Activated CD8-positive, alpha-beta T cell treated with anti-CD3 and anti-CD28 coated beads for 36 hours (primary cell): ENCODE measurements around the gene IL2RA. TPM values are rescaled to one million over a fixed set of nuclear protein-coding genes. Genes with fewer than 3 reads are reported as not detected.

ENCODE experiments used
- ATAC-seq: fragments of 200-7000 bp; cut with Tn5 transposase; one replicate; pipeline ENCODE4 v1.10.0; 2021; ENCODE audit warnings: mild to moderate bottlenecking, moderate library complexity
- CTCF ChIA-PET: fragments of 350-600 bp; sonication (Branson Sonifier 250); formaldehyde crosslinking; loops from one replicate; lab custom pipeline; 2021; ENCODE audit warnings: antibody characterized with exemption; lab: Charles Lee
- POLR2A ChIA-PET: fragments of 350-600 bp; sonication (Branson Sonifier 250); formaldehyde crosslinking; loops from one replicate; lab custom pipeline; 2021; ENCODE audit warnings: antibody characterized with exemption; lab: Charles Lee
- DNase-seq: peaks from one replicate; pipeline ENCODE4 v3.0.0-alpha.2; 2020
- H3K27ac Mint-ChIP-seq: one replicate; pipeline ENCODE4 v1.8.0; 2021; ENCODE audit warnings: mild to moderate bottlenecking, mixed read lengths
- H3K27me3 Mint-ChIP-seq: one replicate; pipeline ENCODE4 v1.8.0; 2021; ENCODE audit warnings: mixed read lengths
- H3K36me3 Mint-ChIP-seq: one replicate; pipeline ENCODE4 v1.8.0; 2021; ENCODE audit warnings: low read depth, mixed read lengths
- H3K4me1 Mint-ChIP-seq: one replicate; pipeline ENCODE4 v1.8.0; 2021; ENCODE audit warnings: low read depth, mixed read lengths
- H3K4me3 Mint-ChIP-seq: one replicate; pipeline ENCODE4 v1.8.0; 2021; ENCODE audit warnings: mild to moderate bottlenecking, moderate library complexity, mixed read lengths
- H3K9me3 Mint-ChIP-seq: one replicate; pipeline ENCODE4 v1.8.0; 2021; ENCODE audit warnings: mixed read lengths
- intact Hi-C: fragments of 100-400 bp; cut with micrococcal nuclease; formaldehyde crosslinking; loops from one replicate; pipeline ENCODE4 v1.10.0; 2022
- total RNA-seq, 2 experiments: library from RNA; stranded (reverse); gene quantifications; one replicate each; pipeline ENCODE4 v1.2.3, GENCODE V29; 2021
- TF ChIP-seq, protein P1 (sequence below): fragments of 200-600 bp; IDR thresholded peaks from one replicate; pipeline ENCODE4 v1.8.0; 2022; ENCODE audit warnings: antibody characterized with exemption, mild to moderate bottlenecking

Gene IL2RA
- total RNA-seq, 2 experiments from 2014 or later, result 868 to 874 TPM

DNA sequence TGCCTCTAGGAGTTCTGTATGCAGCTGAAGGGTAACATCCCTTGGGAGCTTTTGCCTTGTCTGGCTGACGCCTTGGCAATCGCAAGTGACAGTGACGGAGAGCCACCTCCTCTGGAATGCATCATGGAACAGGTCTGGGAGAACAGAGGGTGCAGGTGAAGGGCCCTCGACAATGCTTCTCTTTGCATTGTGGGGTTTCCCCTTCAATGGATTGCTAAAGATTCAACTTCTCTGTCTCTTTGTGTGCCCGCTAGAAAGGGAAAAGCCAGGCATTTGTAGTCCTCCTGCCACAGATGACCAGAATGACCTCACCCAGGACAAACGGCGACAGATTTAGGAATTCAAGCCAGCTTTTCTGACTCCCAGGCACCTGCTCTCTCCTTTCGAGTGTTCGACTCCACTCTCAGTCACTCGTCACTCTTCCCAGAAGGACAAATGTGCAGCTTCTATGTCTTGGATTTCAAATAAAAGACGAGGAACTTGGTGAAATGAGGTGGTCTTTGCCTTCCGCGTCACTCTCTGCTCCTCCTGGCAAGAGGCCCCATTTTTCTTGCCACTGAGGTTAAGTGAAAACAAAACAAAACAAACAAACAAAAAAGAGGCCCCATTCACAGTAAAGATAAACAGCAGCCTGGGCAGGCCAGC is 26.1 kb downstream of the IL2RA start:
- peaks cover 93% of the 10 kb centered on the region for H3K36me3 Mint-ChIP-seq
- no peak for ATAC-seq
- no peak overlapping the region for H3K4me3 Mint-ChIP-seq
- POLR2A ChIA-PET, result interaction anchor here (0.7 to 3.5 kb wide), 4 partner anchors 9 to 67 kb away, joined by 3 to 17 read pairs (median 4); no protein-coding TSS in a partner anchor
- H3K4me1 Mint-ChIP-seq, result peaks cover 80% of the 10 kb centered on the region
- TF ChIP-seq, protein P1, sequence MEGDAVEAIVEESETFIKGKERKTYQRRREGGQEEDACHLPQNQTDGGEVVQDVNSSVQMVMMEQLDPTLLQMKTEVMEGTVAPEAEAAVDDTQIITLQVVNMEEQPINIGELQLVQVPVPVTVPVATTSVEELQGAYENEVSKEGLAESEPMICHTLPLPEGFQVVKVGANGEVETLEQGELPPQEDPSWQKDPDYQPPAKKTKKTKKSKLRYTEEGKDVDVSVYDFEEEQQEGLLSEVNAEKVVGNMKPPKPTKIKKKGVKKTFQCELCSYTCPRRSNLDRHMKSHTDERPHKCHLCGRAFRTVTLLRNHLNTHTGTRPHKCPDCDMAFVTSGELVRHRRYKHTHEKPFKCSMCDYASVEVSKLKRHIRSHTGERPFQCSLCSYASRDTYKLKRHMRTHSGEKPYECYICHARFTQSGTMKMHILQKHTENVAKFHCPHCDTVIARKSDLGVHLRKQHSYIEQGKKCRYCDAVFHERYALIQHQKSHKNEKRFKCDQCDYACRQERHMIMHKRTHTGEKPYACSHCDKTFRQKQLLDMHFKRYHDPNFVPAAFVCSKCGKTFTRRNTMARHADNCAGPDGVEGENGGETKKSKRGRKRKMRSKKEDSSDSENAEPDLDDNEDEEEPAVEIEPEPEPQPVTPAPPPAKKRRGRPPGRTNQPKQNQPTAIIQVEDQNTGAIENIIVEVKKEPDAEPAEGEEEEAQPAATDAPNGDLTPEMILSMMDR, result no peak
- H3K27ac Mint-ChIP-seq, result peak overlapping the region; percentile 75
- CTCF ChIA-PET, result interaction anchor here (1.1 to 2.2 kb wide), 2 partner anchors 14 to 51 kb away, joined by 4 to 7 read pairs; no protein-coding TSS in a partner anchor
- intact Hi-C loops, result no loop called here
- peak; percentile 7 for DNase-seq
- no peaks in the 10 kb centered on the region for H3K27me3 Mint-ChIP-seq
- no peaks in the 10 kb centered on the region for H3K9me3 Mint-ChIP-seq

DNA sequence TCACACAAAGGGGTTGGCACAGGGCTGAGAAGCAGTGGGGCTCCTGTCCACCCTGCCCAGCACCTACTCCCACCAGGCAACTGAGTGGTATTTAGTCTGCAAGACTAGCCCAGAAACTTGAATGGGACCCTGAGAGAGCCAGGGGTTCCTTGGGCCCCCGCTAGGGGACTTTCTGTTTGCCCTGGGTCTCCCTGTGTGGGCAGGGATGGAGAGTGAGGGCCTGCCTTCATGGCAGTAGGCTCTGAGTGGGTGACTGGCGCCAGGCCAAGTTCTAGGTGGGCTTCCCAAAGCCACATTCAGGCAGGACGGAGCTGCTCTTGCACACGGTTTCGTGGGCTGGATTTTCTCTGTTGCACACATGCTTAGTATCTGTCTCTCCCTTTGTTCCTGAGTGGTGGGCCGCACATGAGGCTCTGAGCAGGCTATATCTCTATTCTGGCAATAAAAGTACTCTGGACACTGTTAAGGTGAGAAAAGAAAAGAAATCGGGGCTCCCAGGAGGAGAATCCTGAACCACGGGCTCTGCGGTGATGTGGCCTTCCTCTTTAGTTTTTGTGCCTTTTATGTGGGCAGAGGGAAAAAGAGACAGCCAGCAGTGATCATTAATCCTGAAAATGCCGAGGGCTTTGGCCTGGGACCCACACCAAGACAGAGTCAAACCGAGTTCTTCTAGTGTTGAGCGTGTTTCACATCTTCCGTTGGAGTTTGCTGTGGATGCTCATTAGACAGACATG is 26.9 kb downstream of the IL2RA start:
- no peak overlapping the region for H3K4me3 Mint-ChIP-seq

DNA sequence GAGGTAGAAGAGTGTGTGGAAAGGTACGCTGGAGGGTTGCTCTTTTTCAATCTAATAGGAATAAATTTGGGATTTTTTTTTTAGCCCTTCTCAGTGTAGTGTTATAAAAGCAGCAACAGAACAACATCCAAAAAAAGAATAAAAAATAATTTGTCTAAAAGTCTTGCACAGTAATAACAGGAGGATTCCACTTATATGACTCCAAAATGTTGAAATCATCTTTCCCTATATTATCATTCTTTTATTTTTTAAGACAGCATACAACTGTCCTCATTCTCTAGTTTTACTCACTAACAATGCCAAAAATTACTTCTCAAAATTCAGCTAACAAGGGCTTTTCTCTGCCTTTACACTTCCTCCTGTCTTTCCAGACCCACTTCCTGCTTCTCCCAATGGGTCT is 27.8 kb downstream of the IL2RA start:
- H3K36me3 Mint-ChIP-seq, result peaks cover 94% of the 10 kb centered on the region
- TF ChIP-seq, protein P1, result no peak
- intact Hi-C loops, result no loop called here
- POLR2A ChIA-PET, result interaction anchor here (1.2 to 3.5 kb wide), 2 partner anchors 10 to 19 kb away, joined by 4 to 17 read pairs; no protein-coding TSS in a partner anchor
- H3K4me1 Mint-ChIP-seq, result peaks cover 74% of the 10 kb centered on the region
- H3K27me3 Mint-ChIP-seq, result no peaks in the 10 kb centered on the region
- CTCF ChIA-PET, result interaction anchor here (0.7 to 1.8 kb wide), 3 partner anchors 52 to 160 kb away, joined by 3 to 7 read pairs (median 3); no protein-coding TSS in a partner anchor
- H3K4me3 Mint-ChIP-seq, result no peak overlapping the region
- ATAC-seq, result no peak
- DNase-seq, result no peak
- no peaks in the 10 kb centered on the region for H3K9me3 Mint-ChIP-seq
- H3K27ac Mint-ChIP-seq, result peak overlapping the region; percentile 75

More for the DNA sequence above, 26.9 kb downstream of the IL2RA start:
- H3K9me3 Mint-ChIP-seq, result no peaks in the 10 kb centered on the region
- DNase-seq, result peak; percentile 32
- H3K36me3 Mint-ChIP-seq, result peaks cover 95% of the 10 kb centered on the region
- peaks cover 78% of the 10 kb centered on the region for H3K4me1 Mint-ChIP-seq
- H3K27me3 Mint-ChIP-seq, result no peaks in the 10 kb centered on the region
- CTCF ChIA-PET, result interaction anchor here (0.7 kb wide), 1 partner anchor 103 kb away, joined by 3 read pairs; no protein-coding TSS in a partner anchor
- POLR2A ChIA-PET, result interaction anchor here (1.5 to 3.5 kb wide), 2 partner anchors 9 to 18 kb away, joined by 4 to 17 read pairs; no protein-coding TSS in a partner anchor
- H3K27ac Mint-ChIP-seq, result peak overlapping the region; percentile 75
- peak; percentile 20 for ATAC-seq
- TF ChIP-seq, protein P1, result no peak
- intact Hi-C loops, result no loop called here

DNA sequence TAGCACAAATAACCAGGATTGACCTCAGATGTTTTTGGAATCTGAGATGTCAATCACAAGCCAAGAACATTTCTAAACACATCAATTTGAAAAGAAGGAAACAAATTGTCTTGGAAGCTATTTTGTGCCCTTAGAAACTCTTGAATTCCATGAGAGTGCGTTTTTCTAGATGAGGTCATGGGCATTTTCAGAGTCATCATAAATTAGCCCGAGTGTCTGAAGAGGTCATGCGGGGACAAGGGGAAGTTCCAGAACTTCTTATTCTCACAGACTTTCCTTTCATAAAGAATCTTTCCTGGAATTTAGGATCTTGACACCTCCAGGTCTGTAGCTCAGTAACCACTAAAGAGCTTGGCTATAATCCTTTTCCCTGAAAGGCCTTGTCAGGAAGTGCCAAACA is 28.2 kb downstream of the IL2RA start:
- peak overlapping the region; percentile 75 for H3K27ac Mint-ChIP-seq
- ChIA-PET POLR2A (interaction anchor here (1.2 to 3.5 kb wide), 3 partner anchors 11 to 19 kb away, joined by 4 to 17 read pairs (median 4); no protein-coding TSS in a partner anchor), CTCF (interaction anchor here (0.7 to 1.8 kb wide), 5 partner anchors 10 to 159 kb away, joined by 3 to 7 read pairs (median 3); no protein-coding TSS in a partner anchor)
- peaks cover 90% of the 10 kb centered on the region for H3K36me3 Mint-ChIP-seq
- intact Hi-C loops, result no loop called here
- TF ChIP-seq, protein P1, result no peak
- no peaks in the 10 kb centered on the region for H3K9me3 Mint-ChIP-seq
- no peaks in the 10 kb centered on the region for H3K27me3 Mint-ChIP-seq
- H3K4me1 Mint-ChIP-seq, result peaks cover 70% of the 10 kb centered on the region
- ATAC-seq (no peak), DNase-seq (peak; percentile 3)
- no peak overlapping the region for H3K4me3 Mint-ChIP-seq
